K562 (cell line): ENCODE results near the gene SLC25A26. TPM values are rescaled to one million over a fixed set of nuclear protein-coding genes. Genes with fewer than 3 reads are reported as not detected.

Source experiments
- ATAC-seq: fragments of 200-7000 bp; cut with Tn5 transposase; 3 replicates; pipeline ENCODE4 v1.9.1; 2020; ENCODE audit warnings: moderate library complexity
- BruUV-seq: library from RNA; stranded (reverse); fragments of 400-500 nt; replicated peaks from 2 replicates; lab custom pipeline; 2021; lab: Mats Ljungman, UMichigan
- CTCF ChIA-PET: fragments of 300-600 bp; formaldehyde crosslinking; extraction: SDS; loops from one replicate; lab custom pipeline; 2021; ENCODE audit warnings: low intra/inter-chr PET ratio; lab: Yijun Ruan, JAX
- POLR2A ChIA-PET: fragments of 300-600, 350-650 bp; sonication (Branson Sonifier 250); formaldehyde crosslinking; extraction: SDS; loops from one replicate; lab custom pipeline; 2021; ENCODE audit warnings: antibody characterized with exemption, inconsistent platforms; lab: Yijun Ruan, JAX
- DNase-seq, 4 experiments: peaks; one replicate each; pipeline versions ENCODE4 v3.0.0 to v3.0.0-alpha.2; 2011 to 2018; ENCODE audit warnings: low spot score in 3 of 4, mixed read lengths in 3 of 4; ENCODE audit errors: extremely low read depth in 1 of 4
- FAIRE-seq: peaks from 2 replicates; lab custom pipeline; 2011; peaks lifted over from hg19 to GRCh38; lab: Jason Lieb, UNC
- H2AFZ ChIP-seq: 2 replicates; pipeline ENCODE4 v1.6.0; 2011; ENCODE audit warnings: low read depth, low read length, control low read depth, inconsistent platforms
- H3K27ac ChIP-seq: fragments of 200-600 bp; 3 replicates; pipeline ENCODE4 v1.8.0; 2011; ENCODE audit warnings: low read depth, mild to moderate bottlenecking, control low read depth, inconsistent platforms, low read length, moderate library complexity, mixed read lengths; ENCODE audit errors: extremely low read depth
- H3K27me3 ChIP-seq, 2 experiments: fragments of 300-600 bp in 1 of 2; 2 replicates in 1 of 2; 3 replicates in 1 of 2; pipeline versions ENCODE4 v1.6.0 to v1.8.0; 2011; ENCODE audit warnings: inconsistent platforms in 2 of 2, low read length in 2 of 2, mild to moderate bottlenecking in 1 of 2, mixed read lengths in 1 of 2, moderate library complexity in 1 of 2; ENCODE audit not compliant: control insufficient read depth in 2 of 2, insufficient read depth in 2 of 2
- H3K36me3 ChIP-seq: fragments of 300-600 bp; 3 replicates; pipeline ENCODE4 v1.8.0; 2011; ENCODE audit warnings: mild to moderate bottlenecking, low read length, inconsistent platforms; ENCODE audit not compliant: control insufficient read depth, insufficient read depth
- H3K4me1 ChIP-seq, 2 experiments: fragments of 200-600 bp in 1 of 2; replicated peaks in 1 of 2; 2 replicates in 1 of 2; 3 replicates in 1 of 2; pipeline versions ENCODE4 v1.5.1 to v1.8.0; 2011; ENCODE audit warnings: inconsistent platforms in 2 of 2, low read length in 2 of 2, mild to moderate bottlenecking in 1 of 2, mixed read lengths in 1 of 2, moderate library complexity in 1 of 2; ENCODE audit not compliant: control insufficient read depth in 2 of 2, insufficient read depth in 2 of 2
- H3K4me2 ChIP-seq: 2 replicates; pipeline ENCODE4 v1.6.1; 2011; ENCODE audit warnings: low read length, control low read depth, inconsistent platforms, mixed read lengths; ENCODE audit not compliant: insufficient read depth
- H3K4me3 ChIP-seq: fragments of 200-600 bp; sonication (generic), shearing (Covaris generic); 2 replicates; pipeline ENCODE4 v1.5.1; 2016; ENCODE audit warnings: control low read depth, inconsistent platforms
- H3K79me2 ChIP-seq: fragments of 200-600 bp; 3 replicates; pipeline ENCODE4 v1.8.0; 2011; ENCODE audit warnings: low read length, inconsistent platforms; ENCODE audit not compliant: control insufficient read depth, insufficient read depth
- H3K9ac ChIP-seq, 2 experiments: 2 replicates each; pipeline versions ENCODE4 v1.6.0 to v1.6.1; 2011; ENCODE audit warnings: low read depth in 2 of 2, low read length in 2 of 2, control low read depth in 1 of 2, inconsistent platforms in 1 of 2, mild to moderate bottlenecking in 1 of 2, mixed read lengths in 1 of 2; ENCODE audit not compliant: insufficient read depth in 1 of 2
- H3K9me1 ChIP-seq: one replicate; pipeline ENCODE4 v1.6.0; 2011; ENCODE audit warnings: inconsistent platforms, mild to moderate bottlenecking, low read length, moderate library complexity; ENCODE audit not compliant: control insufficient read depth, insufficient read depth
- H3K9me3 ChIP-seq: replicated peaks from 2 replicates; pipeline ENCODE4 v1.5.1; 2011; ENCODE audit warnings: low read depth, low read length, inconsistent platforms; ENCODE audit not compliant: control insufficient read depth, insufficient read depth
- H4K20me1 ChIP-seq: replicated peaks from 2 replicates; pipeline ENCODE4 v1.6.1; 2011; ENCODE audit warnings: low read length, inconsistent platforms, mixed read lengths; ENCODE audit not compliant: control insufficient read depth, insufficient read depth
- CREB3 ChIP-seq: fragments of 450-650 bp; conservative IDR thresholded peaks from 2 replicates; pipeline ENCODE4 v1.6.1; 2016; ENCODE audit warnings: missing genetic modification characterization, low read depth, mild to moderate bottlenecking, missing compliant biosample characterization, moderate library complexity
- ETV6 ChIP-seq, 3 experiments: fragments of 150-350 bp in 1 of 3; sonication (generic) in 1 of 3; formaldehyde crosslinking in 1 of 3; IDR thresholded peaks; 2 replicates each; pipeline versions ENCODE4 v1.6.1 to v1.8.0; 2014 to 2022; ENCODE audit warnings: borderline replicate concordance in 2 of 3, low read depth in 2 of 3, antibody characterized with exemption in 1 of 3, low read length in 1 of 3, mild to moderate bottlenecking in 1 of 3, missing genetic modification reagents in 1 of 3
- HEY1 ChIP-seq: fragments of 250-450 bp; sonication (Bioruptor Pico); IDR thresholded peaks from 2 replicates; pipeline ENCODE4 v1.5.0; 2020; ENCODE audit warnings: mild to moderate bottlenecking, moderate library complexity, borderline replicate concordance
- TOE1 ChIP-seq, 2 experiments: fragments of 450-650 bp in 1 of 2; sonication (generic) in 1 of 2; formaldehyde crosslinking in 1 of 2; IDR thresholded peaks; 2 replicates each; pipeline versions ENCODE4 v1.7.1 to v1.8.0; 2016 to 2022; ENCODE audit warnings: borderline replicate concordance in 2 of 2, mild to moderate bottlenecking in 2 of 2, antibody characterized with exemption in 1 of 2, inconsistent platforms in 1 of 2, low read depth in 1 of 2, missing genetic modification reagents in 1 of 2, moderate library complexity in 1 of 2
- WGBS: fragments of 100-300 bp; shearing (Covaris generic); methylation state at CpG from one replicate; pipeline ENCODE4 v1.1.6; 2016; ENCODE audit warnings: low coverage, mixed read lengths; ENCODE audit not compliant: insufficient coverage; ENCODE audit errors: missing lambda C conversion rate; 5-methylcytosine and 5-hydroxymethylcytosine counted together
- in situ Hi-C: fragments of 300-500 bp; cut with MboI; formaldehyde crosslinking; loops from 4 replicates; pipeline ENCODE4 v1.15.0; 2018; ENCODE audit warnings: inconsistent platforms, mixed read lengths
- intact Hi-C: fragments of 100-400 bp; cut with micrococcal nuclease; formaldehyde crosslinking; loops from 2 replicates; pipeline ENCODE4 v1.14.2; 2022
- polyA plus RNA-seq, 8 experiments: library from polyadenylated mRNA; depleted of rRNA in 4 of 8; stranded (reverse) in 5 of 8; unstranded in 3 of 8; fragments of >200 nt; fragmentation: Nextera tagmentation in 2 of 8; fragmentation: Illumina TruSeq in 1 of 8; extraction: Ambion mirVana in 2 of 8; extraction: Trizol in 1 of 8; gene quantifications; 2 replicates each; pipeline versions ENCODE4 v1.2.1 to v1.2.3, GENCODE V29; 2011 to 2014; ENCODE audit warnings: inconsistent platforms in 1 of 8, missing spikeins in 1 of 8
- total RNA-seq, 7 experiments: library from RNA; depleted of rRNA in 6 of 7; stranded (reverse); fragments of >200 nt in 6 of 7; fragmentation: Illumina TruSeq in 2 of 7; extraction: Trizol in 2 of 7; gene quantifications; 2 replicates each; pipeline versions ENCODE4 v1.2.1 to v1.2.3, GENCODE V29; 2011 to 2021; ENCODE audit warnings: low replicate concordance in 1 of 7

Gene SLC25A26
- total and polyA plus RNA-seq, 9 of the 15 experiments (the other 6 are each of a cell fraction or from before 2014, with no cell fraction given) = 7.2 to 29.1 (median 12.6) TPM

GRCh38 chr3:66392512-66392911 is 171.7 kb downstream of the SLC25A26 start:
- no peak overlapping the region for H2AFZ ChIP-seq
- CTCF ChIA-PET = no interaction called here
- no peak overlapping the region for H3K27ac ChIP-seq
- no peak for TF ChIP-seq TOE1 (IDR thresholded peaks at IDR 0.05; ENCODE audit: borderline replicate concordance)
- no peak for TF ChIP-seq TOE1 (CRISPR knock-in tag; IDR thresholded peaks at IDR 0.05; ENCODE audit: borderline replicate concordance, low read depth)
- no peak overlapping the region for H3K4me3 ChIP-seq
- in situ Hi-C loops (no loop called here), intact Hi-C loops (no loop called here)
- H3K27me3 ChIP-seq = peaks cover 0 to 4% of the 10 kb centered on the region in 2 experiments; a peak in 1 of 5 replicates
- H3K9me1 ChIP-seq = no peaks in the 10 kb centered on the region
- no peak for DNase-seq
- 40% methylated on average over 3 of the region's 3 CpGs for WGBS
- no peak for FAIRE-seq
- H3K36me3 ChIP-seq = no peaks in the 10 kb centered on the region
- no peak overlapping the region for H3K4me2 ChIP-seq
- H3K9ac ChIP-seq = no peak overlapping the region
- no peaks in the 10 kb centered on the region for H3K79me2 ChIP-seq
- no peaks in the 10 kb centered on the region for H4K20me1 ChIP-seq
- peaks cover 0 to 10% of the 10 kb centered on the region in 2 experiments; a peak in 3 of 5 replicates for H3K4me1 ChIP-seq
- no peak for ATAC-seq
- POLR2A ChIA-PET = no interaction called here
- no TSS peak for BruUV-seq
- H3K9me3 ChIP-seq = no peaks in the 10 kb centered on the region

GRCh38 chr3:66392966-66393332 is 172.1 kb downstream of the SLC25A26 start:
- H3K9me1 ChIP-seq = no peaks in the 10 kb centered on the region
- ATAC-seq = no peak
- no peak overlapping the region for H2AFZ ChIP-seq
- ChIA-PET POLR2A (no interaction called here), CTCF (no interaction called here)
- in situ Hi-C loops = no loop called here
- BruUV-seq = no TSS peak
- no peak for FAIRE-seq
- H3K4me1 ChIP-seq = peaks cover 0 to 10% of the 10 kb centered on the region in 2 experiments; a peak in 3 of 5 replicates
- H3K79me2 ChIP-seq = no peaks in the 10 kb centered on the region
- no peak overlapping the region for H3K4me2 ChIP-seq
- H3K4me3 ChIP-seq = no peak overlapping the region
- peaks cover 0 to 4% of the 10 kb centered on the region in 2 experiments; a peak in 1 of 5 replicates for H3K27me3 ChIP-seq
- no peak overlapping the region for H3K27ac ChIP-seq
- no peaks in the 10 kb centered on the region for H3K36me3 ChIP-seq
- 32% methylated on average over 2 of the region's 2 CpGs for WGBS
- H3K9me3 ChIP-seq = no peaks in the 10 kb centered on the region
- H4K20me1 ChIP-seq = no peaks in the 10 kb centered on the region
- TF ChIP-seq HEY1 (no peak), ETV6 (IDR thresholded peaks at IDR 0.05; ENCODE audit: borderline replicate concordance in 1 of 2, low read depth in 2 of 2, low read length in 1 of 2) (no peak), ETV6 (CRISPR knock-in tag; IDR thresholded peaks at IDR 0.05; ENCODE audit: borderline replicate concordance) (no peak), CREB3 (no peak)
- intact Hi-C loops = no loop called here
- H3K9ac ChIP-seq = no peak overlapping the region
- no peak for DNase-seq
